Mucosa of stomach (tissue), 1 donor: ENCODE measurements around the gene GARNL3.

Experiments used
- H3K27me3 ChIP-seq: one replicate; pipeline ENCODE4 v1.7.0; 2013; ENCODE audit warnings: mild to moderate bottlenecking, low read length; ENCODE audit not compliant: control insufficient read depth, insufficient read depth
- H3K36me3 ChIP-seq: one replicate; pipeline ENCODE4 v1.7.0; 2013; ENCODE audit warnings: low read length; ENCODE audit not compliant: control insufficient read depth, insufficient read depth
- H3K4me1 ChIP-seq: one replicate; pipeline ENCODE4 v1.7.0; 2013; ENCODE audit warnings: mild to moderate bottlenecking, low read length; ENCODE audit not compliant: control insufficient read depth, insufficient read depth
- H3K4me3 ChIP-seq: one replicate; pipeline ENCODE4 v1.7.0; 2013; ENCODE audit warnings: low read length
- H3K9ac ChIP-seq: one replicate; pipeline ENCODE4 v1.7.0; 2013; ENCODE audit warnings: mild to moderate bottlenecking, low read length, moderate library complexity
- H3K9me3 ChIP-seq: one replicate; pipeline ENCODE4 v1.7.0; 2013; ENCODE audit warnings: mild to moderate bottlenecking, low read length, moderate library complexity; ENCODE audit not compliant: control insufficient read depth
- donor health status: Pancreatic carcinoma.

The GARNL3 gene

DNA sequence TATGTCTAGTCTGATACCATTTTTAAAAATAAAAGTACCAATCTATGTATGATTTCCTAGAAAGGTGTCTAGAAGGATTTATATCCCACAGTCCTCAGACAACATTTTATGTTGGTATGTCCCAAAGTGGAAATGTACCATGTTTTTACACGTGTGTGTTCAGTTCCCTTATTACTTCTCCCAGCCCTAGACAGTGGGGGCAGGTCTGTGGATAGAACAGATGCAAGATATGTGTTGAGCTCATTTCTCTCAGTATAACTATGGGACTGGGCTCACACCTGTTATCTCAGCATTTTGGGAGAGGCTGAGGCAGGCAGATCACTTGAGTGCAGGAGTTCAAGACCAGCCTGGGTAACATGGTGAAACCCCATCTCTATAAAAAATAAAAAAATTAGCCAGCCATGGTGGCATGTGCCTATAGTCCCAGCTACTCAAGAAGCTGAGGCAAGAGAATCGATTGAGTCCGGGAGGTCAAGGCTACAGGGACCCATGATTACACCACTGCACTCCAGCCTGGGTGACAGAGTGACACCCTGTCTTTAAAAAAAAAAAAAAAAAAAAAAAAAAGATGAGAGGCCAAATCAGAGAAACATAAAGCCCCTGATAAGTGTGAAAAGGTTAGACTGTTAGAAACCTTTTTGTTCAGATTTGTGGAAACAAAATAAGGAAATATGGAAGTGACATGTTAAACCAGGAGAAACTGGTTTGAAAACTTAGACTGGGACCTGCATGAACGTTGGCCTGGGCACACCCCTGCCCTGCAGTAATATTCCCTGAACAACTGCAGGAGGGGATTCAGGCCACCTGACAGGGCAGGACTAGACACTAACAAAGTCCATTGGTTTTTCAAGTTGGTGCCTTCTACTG is 125.0 kb downstream of the GARNL3 start:
- H3K36me3 ChIP-seq: no peaks in the 10 kb centered on the region
- H3K4me3 ChIP-seq: no peak overlapping the region

DNA sequence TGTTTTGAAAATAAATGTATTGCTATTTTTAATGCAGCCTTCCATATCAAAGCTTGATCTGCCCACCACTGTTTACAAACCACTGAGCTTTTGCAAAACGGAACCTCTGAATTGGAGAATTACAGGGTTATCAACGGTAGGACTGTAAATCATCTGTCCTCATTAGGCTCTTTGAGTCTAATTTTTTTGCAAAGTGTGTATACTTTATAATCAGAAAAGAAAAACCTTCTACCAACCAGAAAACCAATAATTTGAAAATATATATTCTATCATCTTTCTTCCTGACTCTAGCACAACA is 125.6 kb downstream of the GARNL3 start:
- no peak overlapping the region for H3K9ac ChIP-seq
- H3K4me1 ChIP-seq: no peaks in the 10 kb centered on the region
- H3K36me3 ChIP-seq: no peaks in the 10 kb centered on the region
- H3K9me3 ChIP-seq: no peaks in the 10 kb centered on the region
- no peak overlapping the region for H3K4me3 ChIP-seq
- H3K27me3 ChIP-seq: no peaks in the 10 kb centered on the region

More for the DNA sequence above, 125.0 kb downstream of the GARNL3 start:
- Histone ChIP-seq H3K27me3 (no peaks in the 10 kb centered on the region), H3K4me1 (no peaks in the 10 kb centered on the region), H3K9me3 (no peaks in the 10 kb centered on the region), H3K9ac (no peak overlapping the region)

DNA sequence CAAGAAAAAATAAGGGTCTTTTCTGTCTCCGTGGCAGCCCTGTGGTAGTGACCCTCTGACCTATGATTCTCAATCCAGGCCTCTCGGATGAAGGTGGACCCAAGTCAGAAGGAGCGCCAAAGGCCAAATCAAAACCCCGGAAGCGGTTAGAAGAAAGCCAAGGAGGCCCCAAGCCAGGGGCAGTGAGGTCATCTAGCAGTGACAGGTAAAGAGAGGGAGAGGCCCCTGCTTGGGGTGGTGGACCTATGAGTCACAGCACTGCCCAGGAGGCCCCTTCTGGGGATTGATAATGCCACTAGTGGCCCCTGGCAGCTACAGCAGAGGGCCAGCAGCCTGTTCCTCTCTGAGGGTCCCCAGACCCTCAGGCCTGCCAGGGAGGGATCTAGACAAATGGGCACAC is 126.0 kb downstream of the GARNL3 start:
- Histone ChIP-seq H3K4me1 (no peaks in the 10 kb centered on the region), H3K36me3 (no peaks in the 10 kb centered on the region), H3K9ac (no peak overlapping the region), H3K9me3 (no peaks in the 10 kb centered on the region), H3K4me3 (no peak overlapping the region), H3K27me3 (no peaks in the 10 kb centered on the region)

DNA sequence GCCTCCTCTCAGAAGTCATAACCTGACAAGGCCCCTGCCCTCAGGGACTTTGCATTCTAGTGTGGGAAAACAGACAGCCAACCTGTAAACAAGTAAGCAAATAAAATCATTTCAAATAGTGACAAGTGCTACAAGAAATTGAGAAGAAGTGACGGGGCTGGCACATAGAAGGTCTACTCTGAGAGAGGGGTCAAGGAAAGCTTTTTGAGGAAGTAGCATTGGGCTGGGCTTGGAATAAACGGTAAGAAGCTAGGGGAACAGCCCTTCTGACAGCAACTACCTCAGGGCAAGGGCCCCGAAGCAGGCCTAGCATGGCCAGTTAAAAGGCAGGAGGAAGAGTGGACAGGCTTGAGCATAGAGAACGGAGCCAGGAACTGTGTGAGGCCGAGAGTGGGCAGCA is 127.6 kb downstream of the GARNL3 start:
- Histone ChIP-seq H3K27me3 (no peaks in the 10 kb centered on the region), H3K4me1 (peaks cover 5% of the 10 kb centered on the region), H3K9me3 (no peaks in the 10 kb centered on the region), H3K4me3 (no peak overlapping the region), H3K36me3 (no peaks in the 10 kb centered on the region), H3K9ac (no peak overlapping the region)

DNA sequence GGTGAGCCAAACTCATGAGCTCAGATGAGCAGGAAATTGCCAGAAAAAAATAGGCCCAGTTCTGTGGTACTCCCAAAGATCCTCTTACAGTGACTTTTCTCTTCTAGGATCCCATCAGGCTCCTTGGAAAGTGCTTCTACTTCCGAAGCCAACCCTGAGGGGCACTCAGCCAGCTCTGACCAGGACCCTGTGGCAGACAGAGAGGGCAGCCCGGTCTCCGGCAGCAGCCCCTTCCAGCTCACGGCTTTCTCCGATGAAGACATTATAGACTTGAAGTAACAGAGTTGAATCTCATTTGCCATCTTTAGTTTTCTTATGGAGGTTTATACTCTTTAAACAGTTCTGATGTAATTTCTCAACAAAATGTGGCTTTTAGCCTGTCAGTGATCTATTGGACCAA is 128.4 kb downstream of the GARNL3 start:
- Histone ChIP-seq H3K9ac (no peak overlapping the region), H3K4me3 (no peak overlapping the region), H3K9me3 (no peaks in the 10 kb centered on the region), H3K4me1 (peaks cover 5% of the 10 kb centered on the region), H3K36me3 (no peaks in the 10 kb centered on the region), H3K27me3 (no peaks in the 10 kb centered on the region)

DNA sequence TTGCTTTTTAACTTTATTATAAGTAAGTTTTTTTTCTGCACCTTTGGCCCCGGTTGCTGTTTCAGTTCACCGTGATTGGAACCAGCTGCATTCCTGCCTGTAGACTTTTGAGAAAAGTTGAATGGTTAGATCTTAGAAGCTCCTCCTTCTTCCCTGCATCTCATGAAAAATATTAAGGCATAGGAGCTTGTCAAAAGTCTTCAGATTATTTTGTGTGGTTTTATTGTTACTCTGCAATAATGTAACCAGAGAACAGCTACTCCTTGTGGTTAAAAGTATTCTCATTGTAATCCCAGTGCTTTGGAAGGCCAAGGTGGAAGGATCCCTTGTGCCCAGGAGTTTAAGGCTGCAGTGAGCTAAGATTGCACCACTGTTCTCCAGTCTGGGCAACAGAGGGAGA is 129.1 kb downstream of the GARNL3 start:
- peaks cover 11% of the 10 kb centered on the region for H3K4me1 ChIP-seq
- no peak overlapping the region for H3K9ac ChIP-seq
- H3K9me3 ChIP-seq: no peaks in the 10 kb centered on the region
- H3K27me3 ChIP-seq: no peaks in the 10 kb centered on the region
- no peaks in the 10 kb centered on the region for H3K36me3 ChIP-seq
- H3K4me3 ChIP-seq: no peak overlapping the region

DNA sequence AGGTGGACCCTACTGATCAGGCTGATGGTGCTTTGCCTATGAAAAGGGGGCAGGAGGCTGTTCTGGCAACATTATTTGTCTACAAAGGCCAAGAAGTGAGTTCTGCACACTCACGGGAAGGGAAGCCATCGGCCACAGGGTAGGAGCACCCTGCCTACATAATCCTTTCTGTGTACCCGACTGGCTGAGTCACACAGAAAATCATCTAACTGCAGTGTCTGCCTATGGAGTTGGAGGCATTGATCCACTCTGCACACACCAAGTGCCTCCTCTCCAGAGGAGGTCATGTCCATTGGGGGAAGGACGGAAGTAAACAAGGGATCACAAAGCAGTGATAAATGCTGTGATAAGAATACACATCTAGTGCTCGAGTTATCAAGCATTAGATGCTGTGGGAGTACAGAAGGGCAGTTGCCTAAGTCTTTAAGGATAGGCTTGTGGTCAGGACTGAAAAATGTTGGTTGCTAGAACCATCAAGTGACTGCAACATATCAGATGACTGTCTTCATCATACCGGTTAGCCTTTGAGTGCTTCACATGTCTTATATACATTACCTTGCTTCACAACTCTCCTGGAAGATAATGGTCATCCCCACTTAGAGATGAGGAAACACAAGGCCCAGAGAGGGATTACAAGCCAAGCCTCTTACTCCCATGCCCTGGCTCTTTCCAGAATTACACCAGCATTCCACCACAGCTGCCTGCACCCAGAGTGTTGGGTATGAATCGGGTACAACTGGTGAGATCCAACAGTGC is 131.1 kb downstream of the GARNL3 start:
- Histone ChIP-seq H3K27me3 (no peaks in the 10 kb centered on the region), H3K9me3 (no peaks in the 10 kb centered on the region), H3K4me3 (no peak overlapping the region), H3K4me1 (peaks cover 12% of the 10 kb centered on the region), H3K9ac (peak overlapping the region; percentile 19), H3K36me3 (no peaks in the 10 kb centered on the region)

DNA sequence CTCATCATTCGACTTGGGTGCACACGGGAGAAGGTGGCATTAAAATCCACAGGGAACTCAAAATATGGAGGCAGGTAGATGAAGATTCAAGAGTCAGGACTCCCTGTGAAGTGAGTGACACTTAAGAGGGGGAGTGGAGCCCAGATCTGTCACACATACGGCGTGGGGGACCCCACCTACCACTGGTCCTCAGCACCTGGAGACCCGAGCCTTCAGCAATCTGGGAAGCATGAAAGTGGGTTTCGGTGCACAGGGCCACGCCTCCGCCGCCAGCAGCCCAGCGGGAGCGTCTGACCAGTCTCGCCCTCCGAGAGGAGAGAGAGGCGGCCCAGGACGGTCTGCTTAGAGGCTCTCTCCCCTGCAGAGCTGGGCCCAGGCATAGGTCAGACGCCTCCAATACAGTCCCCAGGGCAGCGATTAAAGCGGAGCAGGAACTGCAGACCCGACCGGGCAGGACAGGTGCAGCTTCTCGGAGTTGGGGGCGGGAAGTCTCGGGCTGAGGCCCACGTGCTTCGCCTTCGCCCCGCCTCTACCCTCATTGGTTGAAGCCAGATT is 131.8 kb downstream of the GARNL3 start:
- peaks cover 12% of the 10 kb centered on the region for H3K4me1 ChIP-seq
- H3K36me3 ChIP-seq: no peaks in the 10 kb centered on the region
- peak overlapping the region; percentile 19 for H3K9ac ChIP-seq
- H3K9me3 ChIP-seq: no peaks in the 10 kb centered on the region
- peak overlapping the region; percentile 42 for H3K4me3 ChIP-seq
- H3K27me3 ChIP-seq: no peaks in the 10 kb centered on the region

DNA sequence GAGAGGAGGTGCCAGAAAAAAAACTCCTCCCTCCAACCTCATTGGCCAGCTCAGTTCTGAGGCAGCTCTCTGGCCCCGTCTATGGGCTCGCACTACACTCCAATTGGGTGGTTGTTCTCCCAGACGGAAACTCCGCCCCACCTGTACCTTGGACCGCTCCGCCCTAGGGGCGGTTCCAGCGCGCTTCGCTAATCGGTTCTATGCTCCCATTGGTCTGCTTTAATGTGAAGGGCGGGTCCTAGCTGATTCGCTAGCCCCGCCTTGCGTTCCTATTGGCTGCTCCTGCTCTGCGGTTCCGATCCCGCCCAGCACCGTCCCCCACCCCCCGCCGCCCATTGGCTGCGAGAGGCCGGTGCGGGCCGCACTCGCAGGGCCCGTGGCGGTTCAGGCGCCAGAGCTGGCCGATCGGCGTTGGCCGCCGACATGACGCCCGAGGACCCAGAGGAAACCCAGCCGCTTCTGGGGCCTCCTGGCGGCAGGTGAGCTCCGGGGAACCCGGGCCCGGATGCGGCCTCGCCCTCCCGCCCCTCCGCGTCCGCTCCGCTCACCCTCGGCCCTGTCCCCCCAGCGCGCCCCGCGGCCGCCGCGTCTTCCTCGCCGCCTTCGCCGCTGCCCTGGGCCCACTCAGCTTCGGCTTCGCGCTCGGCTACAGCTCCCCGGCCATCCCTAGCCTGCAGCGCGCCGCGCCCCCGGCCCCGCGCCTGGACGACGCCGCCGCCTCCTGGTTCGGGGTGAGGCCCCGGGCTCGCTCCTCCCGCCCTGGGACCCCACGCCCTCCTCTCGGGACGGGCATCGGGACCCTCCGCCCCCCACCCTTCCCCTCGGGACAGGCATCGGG is 132.5 kb downstream of the GARNL3 start, which contains the start of gene SLC2A8:
SLC2A8 (plus strand) TSS at position 362 of the 838 bp plus-strand sequence; CDS start at position 424, 62 bp downstream.
- peaks cover 12% of the 10 kb centered on the region for H3K4me1 ChIP-seq
- no peaks in the 10 kb centered on the region for H3K27me3 ChIP-seq
- H3K36me3 ChIP-seq: no peaks in the 10 kb centered on the region
- peak within 1 kb of the TSS; percentile 68 for H3K9ac ChIP-seq
- no peaks in the 10 kb centered on the region for H3K9me3 ChIP-seq
- H3K4me3 ChIP-seq: peak within 1 kb of the TSS; percentile 42

DNA sequence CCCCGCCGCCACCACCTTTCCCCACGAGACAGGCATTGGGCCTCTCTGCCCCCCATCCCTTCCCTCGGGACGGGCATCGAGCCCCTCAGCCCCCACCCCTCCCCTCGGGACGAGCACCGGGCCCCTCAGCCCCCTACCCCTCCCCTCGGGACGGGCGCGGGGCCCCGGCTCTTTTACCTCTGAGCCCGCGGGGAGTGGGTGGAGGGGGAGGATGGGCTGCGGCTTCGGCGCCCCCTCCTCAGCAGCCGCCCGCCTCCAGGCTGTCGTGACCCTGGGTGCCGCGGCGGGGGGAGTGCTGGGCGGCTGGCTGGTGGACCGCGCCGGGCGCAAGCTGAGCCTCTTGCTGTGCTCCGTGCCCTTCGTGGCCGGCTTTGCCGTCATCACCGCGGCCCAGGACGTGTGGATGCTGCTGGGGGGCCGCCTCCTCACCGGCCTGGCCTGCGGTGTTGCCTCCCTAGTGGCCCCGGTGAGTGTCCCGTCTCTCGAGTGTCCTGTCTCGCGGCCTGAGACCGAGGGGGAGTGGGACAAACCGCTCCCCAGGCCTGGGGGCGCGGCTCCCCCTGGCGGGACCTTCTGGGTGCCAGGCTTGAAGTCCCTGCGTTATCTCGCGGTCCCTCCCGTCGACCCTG is 133.2 kb downstream of the GARNL3 start:
- Histone ChIP-seq H3K4me1 (peaks cover 12% of the 10 kb centered on the region), H3K9ac (peak overlapping the region; percentile 68), H3K9me3 (no peaks in the 10 kb centered on the region), H3K4me3 (peak overlapping the region; percentile 24), H3K27me3 (no peaks in the 10 kb centered on the region), H3K36me3 (no peaks in the 10 kb centered on the region)

DNA sequence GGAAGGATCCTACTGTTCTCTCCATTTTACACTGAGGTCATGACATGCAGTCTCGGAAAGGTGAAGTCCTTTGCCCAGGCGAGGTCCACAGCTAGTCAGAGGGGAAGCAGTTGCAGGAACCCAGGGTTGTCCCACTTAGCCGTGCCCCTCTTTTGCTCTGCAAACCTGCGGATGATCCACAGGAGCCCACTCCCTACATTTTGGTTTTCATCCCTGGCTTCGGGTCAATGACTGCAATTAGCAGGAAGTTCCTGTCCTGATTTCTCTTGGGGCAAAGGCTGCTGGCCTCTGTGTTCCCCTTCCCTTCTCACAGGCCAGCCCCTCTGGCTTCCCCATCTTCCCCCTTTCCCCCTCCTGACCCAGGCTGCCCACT is 133.7 kb downstream of the GARNL3 start:
- H3K36me3 ChIP-seq: no peaks in the 10 kb centered on the region
- no peaks in the 10 kb centered on the region for H3K27me3 ChIP-seq
- peak overlapping the region; percentile 68 for H3K9ac ChIP-seq
- no peaks in the 10 kb centered on the region for H3K9me3 ChIP-seq
- peak overlapping the region; percentile 12 for H3K4me3 ChIP-seq
- peaks cover 12% of the 10 kb centered on the region for H3K4me1 ChIP-seq
